ENCODE results near the gene NIPA2.

DNA sequence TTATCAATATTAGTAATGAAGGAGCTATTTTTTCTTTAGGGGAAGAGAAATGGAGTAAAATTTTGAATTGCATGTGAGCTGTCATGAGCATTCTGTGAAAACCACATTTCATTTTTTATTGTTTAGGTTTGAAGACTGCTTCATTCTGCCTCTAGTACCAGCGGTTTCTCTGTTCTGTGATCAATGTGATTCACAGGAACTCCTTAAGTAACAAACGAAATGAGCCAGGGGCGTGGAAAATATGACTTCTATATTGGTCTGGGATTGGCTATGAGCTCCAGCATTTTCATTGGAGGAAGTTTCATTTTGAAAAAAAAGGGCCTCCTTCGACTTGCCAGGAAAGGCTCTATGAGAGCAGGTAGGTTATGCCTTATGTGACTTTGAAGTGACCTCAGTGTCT lies 13.0 kb downstream of the NIPA2 start:
- TF ChIP-seq, protein P1, sequence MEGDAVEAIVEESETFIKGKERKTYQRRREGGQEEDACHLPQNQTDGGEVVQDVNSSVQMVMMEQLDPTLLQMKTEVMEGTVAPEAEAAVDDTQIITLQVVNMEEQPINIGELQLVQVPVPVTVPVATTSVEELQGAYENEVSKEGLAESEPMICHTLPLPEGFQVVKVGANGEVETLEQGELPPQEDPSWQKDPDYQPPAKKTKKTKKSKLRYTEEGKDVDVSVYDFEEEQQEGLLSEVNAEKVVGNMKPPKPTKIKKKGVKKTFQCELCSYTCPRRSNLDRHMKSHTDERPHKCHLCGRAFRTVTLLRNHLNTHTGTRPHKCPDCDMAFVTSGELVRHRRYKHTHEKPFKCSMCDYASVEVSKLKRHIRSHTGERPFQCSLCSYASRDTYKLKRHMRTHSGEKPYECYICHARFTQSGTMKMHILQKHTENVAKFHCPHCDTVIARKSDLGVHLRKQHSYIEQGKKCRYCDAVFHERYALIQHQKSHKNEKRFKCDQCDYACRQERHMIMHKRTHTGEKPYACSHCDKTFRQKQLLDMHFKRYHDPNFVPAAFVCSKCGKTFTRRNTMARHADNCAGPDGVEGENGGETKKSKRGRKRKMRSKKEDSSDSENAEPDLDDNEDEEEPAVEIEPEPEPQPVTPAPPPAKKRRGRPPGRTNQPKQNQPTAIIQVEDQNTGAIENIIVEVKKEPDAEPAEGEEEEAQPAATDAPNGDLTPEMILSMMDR (IDR thresholded peaks at IDR 0.05; ENCODE audit: insufficient read depth, low read depth, low read length), result no peak
- TF ChIP-seq EZH2 (IDR thresholded peaks at IDR 0.05; ENCODE audit: insufficient read depth, low read length), result no peak

All from astrocyte (in vitro differentiated cells and primary cell).